Activated CD8-positive, alpha-beta memory T cell treated with anti-CD3 and anti-CD28 coated beads, Interleukin-2, amount 10 ng/mL, durations not matched to agents 7 days and 5 days (primary cell): Measurements from ENCODE around the gene CDK14. TPM values are rescaled to one million over a fixed set of nuclear protein-coding genes. Genes with fewer than 3 reads are reported as not detected.
"Not testable (repeated sequence)": the region's sequence is repeated elsewhere in the genome, so short reads cannot be mapped to it uniquely, and the experiment has no call there.

ENCODE experiments used
- ATAC-seq: fragments of 150-1000 bp; cut with Tn5 transposase; one replicate; pipeline ENCODE4 v1.10.0; 2021; ENCODE audit warnings: moderate library complexity
- CTCF ChIA-PET: fragments of 350-600 bp; sonication (Branson Sonifier 250); formaldehyde crosslinking; loops from one replicate; lab custom pipeline; 2021; ENCODE audit warnings: antibody characterized with exemption; lab: Charles Lee
- DNase-seq: peaks from one replicate; pipeline ENCODE4 v3.0.0-alpha.2; 2020
- H3K27ac Mint-ChIP-seq: one replicate; pipeline ENCODE4 v1.8.0; 2021; ENCODE audit warnings: mild to moderate bottlenecking, mixed read lengths
- H3K27me3 Mint-ChIP-seq: one replicate; pipeline ENCODE4 v1.8.0; 2021; ENCODE audit warnings: mixed read lengths
- H3K36me3 Mint-ChIP-seq: one replicate; pipeline ENCODE4 v1.8.0; 2021; ENCODE audit warnings: mild to moderate bottlenecking, mixed read lengths
- H3K4me1 Mint-ChIP-seq: one replicate; pipeline ENCODE4 v1.8.0; 2021; ENCODE audit warnings: mixed read lengths
- H3K4me3 Mint-ChIP-seq: one replicate; pipeline ENCODE4 v1.8.0; 2021; ENCODE audit warnings: mild to moderate bottlenecking, moderate library complexity, mixed read lengths
- H3K9me3 Mint-ChIP-seq: one replicate; pipeline ENCODE4 v1.8.0; 2022; ENCODE audit warnings: low read depth, mixed read lengths
- total RNA-seq, 2 experiments: library from RNA; stranded (reverse); gene quantifications; one replicate each; pipeline ENCODE4 v1.2.3, GENCODE V29; 2021

CDK14 gene
- total RNA-seq, 2 experiments from 2014 or later = 0.20 to 0.23 TPM

GRCh38 chr7:91164506-91164905 is 568.4 kb downstream of the CDK14 start:
- no peak overlapping the region for H3K4me3 Mint-ChIP-seq
- H3K9me3 Mint-ChIP-seq = no peaks in the 10 kb centered on the region
- no peaks in the 10 kb centered on the region for H3K27me3 Mint-ChIP-seq
- no peaks in the 10 kb centered on the region for H3K36me3 Mint-ChIP-seq
- no peak overlapping the region for H3K27ac Mint-ChIP-seq
- CTCF ChIA-PET = no interaction called here
- ATAC-seq (no peak), DNase-seq (no peak)
- no peaks in the 10 kb centered on the region for H3K4me1 Mint-ChIP-seq

GRCh38 chr7:91165006-91165845 is 569.1 kb downstream of the CDK14 start:
- H3K4me3 Mint-ChIP-seq = no peak overlapping the region
- H3K27me3 Mint-ChIP-seq = no peaks in the 10 kb centered on the region
- DNase-seq (no peak), ATAC-seq (no peak)
- CTCF ChIA-PET = no interaction called here
- no peaks in the 10 kb centered on the region for H3K9me3 Mint-ChIP-seq
- H3K4me1 Mint-ChIP-seq = no peaks in the 10 kb centered on the region
- no peaks in the 10 kb centered on the region for H3K36me3 Mint-ChIP-seq
- no peak overlapping the region for H3K27ac Mint-ChIP-seq

GRCh38 chr7:91165846-91166230 is 569.7 kb downstream of the CDK14 start:
- Mint-ChIP-seq H3K4me1 (no peaks in the 10 kb centered on the region), H3K9me3 (no peaks in the 10 kb centered on the region), H3K36me3 (no peaks in the 10 kb centered on the region), H3K27ac (no peak overlapping the region), H3K27me3 (no peaks in the 10 kb centered on the region), H3K4me3 (no peak overlapping the region)
- DNase-seq = no peak
- no peak for ATAC-seq
- CTCF ChIA-PET = no interaction called here

GRCh38 chr7:91168871-91169829 is 573.0 kb downstream of the CDK14 start:
- Mint-ChIP-seq H3K27ac (no peak overlapping the region), H3K27me3 (no peaks in the 10 kb centered on the region), H3K4me1 (no peaks in the 10 kb centered on the region), H3K9me3 (peaks cover 7% of the 10 kb centered on the region), H3K36me3 (no peaks in the 10 kb centered on the region), H3K4me3 (no peak overlapping the region)
- DNase-seq (no peak), ATAC-seq (no peak)
- CTCF ChIA-PET = no interaction called here

- ATAC-seq (no peak), DNase-seq (no peak)
- H3K4me1 Mint-ChIP-seq = no peaks in the 10 kb centered on the region
- H3K4me3 Mint-ChIP-seq = no peak overlapping the region
- CTCF ChIA-PET = no interaction called here
- H3K36me3 Mint-ChIP-seq = no peaks in the 10 kb centered on the region
- H3K9me3 Mint-ChIP-seq = peaks cover 7% of the 10 kb centered on the region
- no peaks in the 10 kb centered on the region for H3K27me3 Mint-ChIP-seq
- H3K27ac Mint-ChIP-seq = no peak overlapping the region
Observed at GRCh38 chr7:91169830-91170191, 573.7 kb downstream of the CDK14 start.

- H3K27ac Mint-ChIP-seq, H3K9me3 Mint-ChIP-seq, CTCF ChIA-PET, ATAC-seq, H3K36me3 Mint-ChIP-seq, DNase-seq, H3K27me3 Mint-ChIP-seq, H3K4me3 Mint-ChIP-seq, H3K4me1 Mint-ChIP-seq: not testable (repeated sequence)
Observed at GRCh38 chr7:91173265-91173664, 577.1 kb downstream of the CDK14 start.

- Mint-ChIP-seq H3K4me1 (no peaks in the 10 kb centered on the region), H3K27me3 (no peaks in the 10 kb centered on the region), H3K27ac (no peak overlapping the region), H3K36me3 (no peaks in the 10 kb centered on the region), H3K9me3 (no peaks in the 10 kb centered on the region), H3K4me3 (no peak overlapping the region)
- DNase-seq = no peak
- CTCF ChIA-PET = no interaction called here
- ATAC-seq = no peak
Observed at GRCh38 chr7:91180746-91181145, 584.6 kb downstream of the CDK14 start.

- DNase-seq (no peak), ATAC-seq (no peak)
- H3K27ac Mint-ChIP-seq = no peak overlapping the region
- no peak overlapping the region for H3K4me3 Mint-ChIP-seq
- H3K36me3 Mint-ChIP-seq = no peaks in the 10 kb centered on the region
- no peaks in the 10 kb centered on the region for H3K9me3 Mint-ChIP-seq
- CTCF ChIA-PET = no interaction called here
- no peaks in the 10 kb centered on the region for H3K27me3 Mint-ChIP-seq
- H3K4me1 Mint-ChIP-seq = no peaks in the 10 kb centered on the region
Observed at GRCh38 chr7:91181949-91182348, 585.8 kb downstream of the CDK14 start.

GRCh38 chr7:91182819-91183764 is 587.0 kb downstream of the CDK14 start:
- DNase-seq (no peak), ATAC-seq (no peak)
- Mint-ChIP-seq H3K9me3 (peaks cover 4% of the 10 kb centered on the region), H3K4me3 (no peak overlapping the region), H3K4me1 (no peaks in the 10 kb centered on the region), H3K27ac (no peak overlapping the region), H3K36me3 (no peaks in the 10 kb centered on the region), H3K27me3 (no peaks in the 10 kb centered on the region)
- CTCF ChIA-PET = no interaction called here

- H3K27ac Mint-ChIP-seq = no peak overlapping the region
- no peaks in the 10 kb centered on the region for H3K36me3 Mint-ChIP-seq
- no peaks in the 10 kb centered on the region for H3K4me1 Mint-ChIP-seq
- CTCF ChIA-PET = no interaction called here
- no peak for DNase-seq
- H3K9me3 Mint-ChIP-seq = peaks cover 4% of the 10 kb centered on the region
- no peaks in the 10 kb centered on the region for H3K27me3 Mint-ChIP-seq
- ATAC-seq = no peak
- no peak overlapping the region for H3K4me3 Mint-ChIP-seq
Observed at GRCh38 chr7:91185771-91186170, 589.6 kb downstream of the CDK14 start.

GRCh38 chr7:91187061-91187460 is 590.9 kb downstream of the CDK14 start:
- CTCF ChIA-PET = no interaction called here

GRCh38 chr7:91191771-91192170 is 595.6 kb downstream of the CDK14 start:
- H3K27me3 Mint-ChIP-seq = no peaks in the 10 kb centered on the region
- CTCF ChIA-PET = no interaction called here
- peaks cover 4% of the 10 kb centered on the region for H3K9me3 Mint-ChIP-seq
- H3K4me1 Mint-ChIP-seq = no peaks in the 10 kb centered on the region
- H3K27ac Mint-ChIP-seq = no peak overlapping the region
- H3K36me3 Mint-ChIP-seq = no peaks in the 10 kb centered on the region
- no peak for DNase-seq
- ATAC-seq = no peak
- no peak overlapping the region for H3K4me3 Mint-ChIP-seq

More at GRCh38 chr7:91187061-91187460, 590.9 kb downstream of the CDK14 start:
- no peak overlapping the region for H3K4me3 Mint-ChIP-seq
- DNase-seq = no peak
- peaks cover 4% of the 10 kb centered on the region for H3K9me3 Mint-ChIP-seq
- H3K27ac Mint-ChIP-seq = no peak overlapping the region
- no peaks in the 10 kb centered on the region for H3K27me3 Mint-ChIP-seq
- H3K36me3 Mint-ChIP-seq = no peaks in the 10 kb centered on the region
- no peak for ATAC-seq
- H3K4me1 Mint-ChIP-seq = no peaks in the 10 kb centered on the region

- no peaks in the 10 kb centered on the region for H3K36me3 Mint-ChIP-seq
- H3K9me3 Mint-ChIP-seq = no peaks in the 10 kb centered on the region
- CTCF ChIA-PET = no interaction called here
- no peaks in the 10 kb centered on the region for H3K27me3 Mint-ChIP-seq
- H3K27ac Mint-ChIP-seq = no peak overlapping the region
- H3K4me3 Mint-ChIP-seq = no peak overlapping the region
- no peak for DNase-seq
- no peak for ATAC-seq
- no peaks in the 10 kb centered on the region for H3K4me1 Mint-ChIP-seq
Observed at GRCh38 chr7:91193141-91193540, 597.0 kb downstream of the CDK14 start.
